GM19455 (cell line): ENCODE results near the gene BBS2.

Experiments used
- ATAC-seq: cut with Tn5 transposase; IDR thresholded peaks from one replicate; pipeline ENCODE4 v1.9.1; 2021; ENCODE audit not compliant: unreplicated experiment

Gene BBS2

GRCh38 chr16:56477096-56477878, 42.5 kb downstream of the BBS2 start:
- ATAC-seq: no peak

GRCh38 chr16:56475201-56475600, 44.6 kb downstream of the BBS2 start:
- ATAC-seq: no peak

- ATAC-seq: no peak
These were observed 49.2 kb downstream of the BBS2 start for GRCh38 chr16:56470666-56471065.

GRCh38 chr16:56470232-56470631, 49.6 kb downstream of the BBS2 start:
- no peak for ATAC-seq

- no peak for ATAC-seq
These were observed 50.1 kb downstream of the BBS2 start for GRCh38 chr16:56469748-56470147.

GRCh38 chr16:56468800-56469199, 51.0 kb downstream of the BBS2 start:
- no peak for ATAC-seq

- no peak for ATAC-seq
These were observed 53.5 kb downstream of the BBS2 start for GRCh38 chr16:56466344-56466743.

- no peak for ATAC-seq
These were observed 56.7 kb downstream of the BBS2 start for GRCh38 chr16:56463153-56463552.

GRCh38 chr16:56462064-56462796, 57.6 kb downstream of the BBS2 start:
- ATAC-seq: no peak

GRCh38 chr16:56460101-56460500, 59.7 kb downstream of the BBS2 start:
- ATAC-seq: no peak

GRCh38 chr16:56457927-56458470, 61.8 kb downstream of the BBS2 start:
- no peak for ATAC-seq

GRCh38 chr16:56451753-56452689, 67.8 kb downstream of the BBS2 start:
- ATAC-seq: peak; percentile 39

- peak; percentile 97 for ATAC-seq
These were observed 68.7 kb downstream of the BBS2 start, which contains the start of the genes NUDT21 and OGFOD1 for GRCh38 chr16:56450986-56451752. Gene NUDT21 (minus strand): TSS chr16:56451332. CDS start chr16:56451202, 130 bp downstream. Gene OGFOD1 (plus strand): TSS chr16:56451554. CDS start chr16:56451613, 59 bp downstream.

- peak; percentile 34 for ATAC-seq
These were observed 69.4 kb downstream of the BBS2 start for GRCh38 chr16:56450275-56450985.

GRCh38 chr16:56448005-56448404, 71.8 kb downstream of the BBS2 start:
- no peak for ATAC-seq

GRCh38 chr16:56447286-56447685, 72.5 kb downstream of the BBS2 start:
- no peak for ATAC-seq

- ATAC-seq: no peak
These were observed 81.8 kb downstream of the BBS2 start for GRCh38 chr16:56438038-56438437.

GRCh38 chr16:56436258-56436657, 83.6 kb downstream of the BBS2 start:
- ATAC-seq: no peak
